Right cardiac atrium (tissue), 5 donors: Measurements from ENCODE around the gene FER. TPM values are rescaled to one million over a fixed set of nuclear protein-coding genes. Genes with fewer than 3 reads are reported as not detected.
A peak's percentile ranks its signal among the peaks of the same experiment; 100 is the strongest.
"Not testable (repeated sequence)": the region's sequence is repeated elsewhere in the genome, so short reads cannot be mapped to it uniquely, and the experiment has no call there.

Source experiments
- ATAC-seq, 2 donors: fragments of 200-7000 bp; cut with Tn5 transposase; one replicate each; pipeline versions ENCODE4 v1.8.0 to v1.9.1; 2020; ENCODE audit warnings: moderate library complexity in 2 of 2, mild to moderate bottlenecking in 1 of 2
- DNase-seq, 3 donors: peaks; one replicate each; pipeline ENCODE4 v3.0.0-alpha.2; 2020
- H3K27ac ChIP-seq: one replicate; pipeline ENCODE4 v1.5.1; 2013; ENCODE audit warnings: mild to moderate bottlenecking, low read length, control low read depth, moderate library complexity
- H3K27me3 ChIP-seq: one replicate; pipeline ENCODE4 v1.6.1; 2013; ENCODE audit not compliant: control insufficient read depth, insufficient read depth
- H3K4me1 ChIP-seq: one replicate; pipeline ENCODE4 v1.6.1; 2013; ENCODE audit warnings: low read length; ENCODE audit not compliant: control insufficient read depth, insufficient read depth
- H3K4me3 ChIP-seq: one replicate; pipeline ENCODE4 v1.5.1; 2013; ENCODE audit warnings: low read length, control low read depth
- H3K9me3 ChIP-seq: one replicate; pipeline ENCODE4 v1.6.1; 2013; ENCODE audit warnings: low read length; ENCODE audit not compliant: control insufficient read depth
- whole genome bisulfite sequencing: extraction: QIAGEN DNeasy Blood & Tissue Kit; methylation state at CpG from one replicate; pipeline ENCODE4 v1.1.7; 2013; 5-methylcytosine and 5-hydroxymethylcytosine counted together
- intact Hi-C, 4 donors: fragments of 100-400 bp; cut with DNase I; formaldehyde crosslinking; loops; one replicate each; pipeline versions ENCODE4 v1.11.0 to v1.14.0; 2022 to 2023
- polyA plus RNA-seq: library from polyadenylated mRNA; stranded (reverse); fragments of 200-250 nt; gene quantifications from one replicate; pipeline ENCODE4 v1.2.3, GENCODE V29; 2013
- total RNA-seq, 4 donors: library from RNA; stranded (reverse); fragmentation: NEBNext Ultra II Directional; extraction: Animal tissue kit (Norgen Biotek cat#: 25700); gene quantifications; one replicate each; pipeline ENCODE4 v1.2.1, GENCODE V29; 2021
- donor health status: healthy with polysubstance abuse.
- donor health status: DM: no; HTN: yes; CAD: no.
- donor health status: DM: no; HTN: no; CAD: no.
- donor health status: DM: no; HTN: yes; CAD: no; lungs with severe emphysema.
- donor health status: DM: yes; HTN: yes; CAD: no.

FER gene
- total and polyA plus RNA-seq, 5 donors, result 1.7 to 29.4 (median 19.2) TPM

- no peak for DNase-seq
- WGBS, result 96% methylated on average over 6 of the region's 6 CpGs
- Histone ChIP-seq H3K9me3 (no peaks in the 10 kb centered on the region), H3K4me3 (no peak overlapping the region), H3K27me3 (no peaks in the 10 kb centered on the region), H3K27ac (no peak overlapping the region), H3K4me1 (no peaks in the 10 kb centered on the region)
- ATAC-seq, result no peak
- intact Hi-C loops, result no loop called here
These were observed 219.2 kb downstream of the FER start for GRCh38 chr5:108966910-108967309.

GRCh38 chr5:108974594-108974993 lies 226.9 kb downstream of the FER start:
- Histone ChIP-seq H3K27ac (no peak overlapping the region), H3K9me3 (no peaks in the 10 kb centered on the region), H3K4me3 (no peak overlapping the region), H3K4me1 (no peaks in the 10 kb centered on the region), H3K27me3 (no peaks in the 10 kb centered on the region)
- ATAC-seq (no peak), DNase-seq (no peak)
- intact Hi-C loops, result no loop called here
- WGBS, result 100% methylated on average over 1 of the region's 1 CpG

GRCh38 chr5:108975697-108976096 lies 228.0 kb downstream of the FER start:
- intact Hi-C loops, result no loop called here
- WGBS, result 98% methylated on average over 2 of the region's 2 CpGs
- no peak overlapping the region for H3K27ac ChIP-seq
- H3K9me3 ChIP-seq, result no peaks in the 10 kb centered on the region
- no peaks in the 10 kb centered on the region for H3K4me1 ChIP-seq
- no peak overlapping the region for H3K4me3 ChIP-seq
- H3K27me3 ChIP-seq, result no peaks in the 10 kb centered on the region
- ATAC-seq (no peak), DNase-seq (no peak)

- Histone ChIP-seq H3K9me3 (no peaks in the 10 kb centered on the region), H3K27ac (no peak overlapping the region), H3K4me3 (no peak overlapping the region), H3K27me3 (no peaks in the 10 kb centered on the region), H3K4me1 (no peaks in the 10 kb centered on the region)
- WGBS, result 95% methylated on average over 4 of the region's 4 CpGs
- DNase-seq, result no peak
- no peak for ATAC-seq
- intact Hi-C loops, result no loop called here
These were observed 235.9 kb downstream of the FER start for GRCh38 chr5:108983461-108984092.

GRCh38 chr5:108989761-108990392 lies 242.2 kb downstream of the FER start:
- DNase-seq (no peak), ATAC-seq (no peak)
- Histone ChIP-seq H3K9me3 (no peaks in the 10 kb centered on the region), H3K4me1 (no peaks in the 10 kb centered on the region), H3K27me3 (no peaks in the 10 kb centered on the region), H3K4me3 (no peak overlapping the region), H3K27ac (no peak overlapping the region)
- intact Hi-C loops, result no loop called here
- WGBS, result 76% methylated on average over 1 of the region's 1 CpG

- DNase-seq, result peak in 1 of 3 donors; percentile 49
- ATAC-seq, H3K27ac ChIP-seq, H3K9me3 ChIP-seq, intact Hi-C loops, H3K4me1 ChIP-seq, H3K27me3 ChIP-seq, H3K4me3 ChIP-seq: not testable (repeated sequence)
- WGBS, result 96% methylated on average over 46 of the region's 47 CpGs
These were observed 244.8 kb downstream of the FER start for GRCh38 chr5:108992396-108993085.

- DNase-seq, H3K4me1 ChIP-seq, ATAC-seq, H3K27me3 ChIP-seq, intact Hi-C loops, H3K9me3 ChIP-seq, H3K27ac ChIP-seq, H3K4me3 ChIP-seq: not testable (repeated sequence)
- 96% methylated on average over 12 of the region's 12 CpGs for WGBS
These were observed 245.7 kb downstream of the FER start for GRCh38 chr5:108993440-108993839.

GRCh38 chr5:108997720-108998119 lies 250.0 kb downstream of the FER start:
- no peak for ATAC-seq
- no peaks in the 10 kb centered on the region for H3K27me3 ChIP-seq
- no peaks in the 10 kb centered on the region for H3K4me1 ChIP-seq
- no peak for DNase-seq
- H3K9me3 ChIP-seq, result no peaks in the 10 kb centered on the region
- H3K4me3 ChIP-seq, result no peak overlapping the region
- H3K27ac ChIP-seq, result no peak overlapping the region
- intact Hi-C loops, result no loop called here
- WGBS, result 95% methylated on average over 4 of the region's 4 CpGs

- Histone ChIP-seq H3K27me3 (no peaks in the 10 kb centered on the region), H3K4me1 (no peaks in the 10 kb centered on the region), H3K4me3 (no peak overlapping the region), H3K27ac (no peak overlapping the region), H3K9me3 (no peaks in the 10 kb centered on the region)
- intact Hi-C loops, result no loop called here
- ATAC-seq (no peak), DNase-seq (no peak)
- 98% methylated on average over 11 of the region's 11 CpGs for WGBS
These were observed 250.5 kb downstream of the FER start for GRCh38 chr5:108998216-108998615.

- H3K27me3 ChIP-seq, result no peaks in the 10 kb centered on the region
- intact Hi-C loops, result no loop called here
- no peak overlapping the region for H3K4me3 ChIP-seq
- DNase-seq (no peak), ATAC-seq (no peak)
- no peaks in the 10 kb centered on the region for H3K9me3 ChIP-seq
- H3K4me1 ChIP-seq, result no peaks in the 10 kb centered on the region
- 89% methylated on average over 4 of the region's 4 CpGs for WGBS
- H3K27ac ChIP-seq, result no peak overlapping the region
These were observed 256.2 kb downstream of the FER start for GRCh38 chr5:109003928-109004327.

GRCh38 chr5:109005297-109006009 lies 257.8 kb downstream of the FER start:
- Histone ChIP-seq H3K27ac (no peak overlapping the region), H3K4me1 (no peaks in the 10 kb centered on the region), H3K4me3 (no peak overlapping the region), H3K27me3 (no peaks in the 10 kb centered on the region), H3K9me3 (no peaks in the 10 kb centered on the region)
- WGBS, result 91% methylated on average over 4 of the region's 4 CpGs
- ATAC-seq, result no peak
- DNase-seq, result no peak
- intact Hi-C loops, result no loop called here
